Mammary epithelial cell (primary cell): Measurements from ENCODE around the gene PTPRO.

Source experiments
- CTCF ChIP-seq, 2 donors: IDR thresholded peaks in 1 of 2; conservative IDR thresholded peaks in 1 of 2; 2 replicates each; pipeline ENCODE4 v1.5.1; 2011 to 2012; ENCODE audit warnings: inconsistent platforms in 2 of 2, low read length in 2 of 2, mild to moderate bottlenecking in 2 of 2, control low read depth in 1 of 2, low read depth in 1 of 2; ENCODE audit not compliant: insufficient read depth in 1 of 2; ENCODE audit errors: extremely low read depth in 1 of 2
- EZH2 ChIP-seq: IDR thresholded peaks from 2 replicates; pipeline ENCODE4 v1.6.1; 2012; ENCODE audit warnings: low read length, inconsistent platforms, borderline replicate concordance

- TF ChIP-seq CTCF (conservative IDR thresholded peaks at IDR 0.05 in 1 of 2, IDR thresholded peaks at IDR 0.05 in 1 of 2; ENCODE audit: extremely low read depth in 1 of 2, insufficient read depth in 1 of 2, low read depth in 1 of 2, low read length in 2 of 2), result no peak
- no peak for TF ChIP-seq EZH2
Measured at GRCh38 chr12:15469356-15469755, 147.0 kb downstream of the PTPRO start.
